ENCODE data around the gene SYPL2. TPM values are rescaled to one million over a fixed set of nuclear protein-coding genes. Genes with fewer than 3 reads are reported as not detected.

The SYPL2 gene
- total RNA-seq, 2 experiments from 2014 or later: not detected

DNA sequence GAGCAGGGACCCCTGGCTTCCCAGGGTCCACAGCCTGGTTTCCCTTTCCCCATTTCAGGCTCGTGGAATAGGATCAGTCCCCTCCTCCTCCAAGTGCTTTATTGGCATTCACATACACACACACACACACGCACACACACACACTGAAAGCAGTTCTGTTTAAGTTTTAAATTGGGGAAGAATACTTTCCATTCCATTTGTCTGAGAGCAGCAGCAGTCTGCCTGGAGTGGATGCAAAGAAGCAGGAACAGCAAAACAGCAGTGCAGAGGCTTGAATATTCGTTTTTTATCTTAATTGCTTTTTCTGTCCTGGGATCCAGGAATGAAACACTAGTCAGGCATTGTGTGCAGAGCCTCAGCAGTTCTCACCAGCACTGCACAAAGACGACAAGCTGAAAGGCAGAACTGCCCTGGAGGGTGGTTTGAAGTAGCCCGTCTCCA lies 34.6 kb downstream of the SYPL2 start:
- no peak for DNase-seq (ENCODE audit: low spot score)
- H3K36me3 ChIP-seq (ENCODE audit: insufficient read depth, low read length): peaks cover 36% of the 10 kb centered on the region; the same call in 1 of the 2 replicates
- POLR2A ChIA-PET: interaction anchor here (0.6 kb wide), 1 partner anchor 521 kb away, joined by 3 read pairs; no protein-coding TSS in a partner anchor
- intact Hi-C loops (cut with micrococcal nuclease; ENCODE audit: unreplicated experiment): no loop called here
- CTCF ChIA-PET (ENCODE audit: unreplicated experiment): no interaction called here
- no peak overlapping the region for H3K27ac ChIP-seq (ENCODE audit: low read depth, low read length, poor library complexity, severe bottlenecking)
- H3K4me1 ChIP-seq (ENCODE audit: insufficient read depth, low read length, poor library complexity, severe bottlenecking): no peaks in the 10 kb centered on the region
- no peaks in the 10 kb centered on the region for H3K79me2 ChIP-seq (ENCODE audit: insufficient read depth, low read depth, low read length)
- H3K4me3 ChIP-seq (ENCODE audit: low read depth, low read length, poor library complexity, severe bottlenecking): no peak overlapping the region
- no peaks in the 10 kb centered on the region for H3K9me2 ChIP-seq (ENCODE audit: insufficient read depth, low read length)
- H3K9me3 ChIP-seq (ENCODE audit: low read length): no peaks in the 10 kb centered on the region
- no peaks in the 10 kb centered on the region for H4K20me1 ChIP-seq (ENCODE audit: insufficient read depth, low read length)
- BruUV-seq (replicated peaks): no TSS peak
- no peak for TF ChIP-seq EZH2phosphoT487 (IDR thresholded peaks at IDR 0.05; ENCODE audit: borderline replicate concordance, low read depth, low read length)
- TF ChIP-seq, protein P1, sequence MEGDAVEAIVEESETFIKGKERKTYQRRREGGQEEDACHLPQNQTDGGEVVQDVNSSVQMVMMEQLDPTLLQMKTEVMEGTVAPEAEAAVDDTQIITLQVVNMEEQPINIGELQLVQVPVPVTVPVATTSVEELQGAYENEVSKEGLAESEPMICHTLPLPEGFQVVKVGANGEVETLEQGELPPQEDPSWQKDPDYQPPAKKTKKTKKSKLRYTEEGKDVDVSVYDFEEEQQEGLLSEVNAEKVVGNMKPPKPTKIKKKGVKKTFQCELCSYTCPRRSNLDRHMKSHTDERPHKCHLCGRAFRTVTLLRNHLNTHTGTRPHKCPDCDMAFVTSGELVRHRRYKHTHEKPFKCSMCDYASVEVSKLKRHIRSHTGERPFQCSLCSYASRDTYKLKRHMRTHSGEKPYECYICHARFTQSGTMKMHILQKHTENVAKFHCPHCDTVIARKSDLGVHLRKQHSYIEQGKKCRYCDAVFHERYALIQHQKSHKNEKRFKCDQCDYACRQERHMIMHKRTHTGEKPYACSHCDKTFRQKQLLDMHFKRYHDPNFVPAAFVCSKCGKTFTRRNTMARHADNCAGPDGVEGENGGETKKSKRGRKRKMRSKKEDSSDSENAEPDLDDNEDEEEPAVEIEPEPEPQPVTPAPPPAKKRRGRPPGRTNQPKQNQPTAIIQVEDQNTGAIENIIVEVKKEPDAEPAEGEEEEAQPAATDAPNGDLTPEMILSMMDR (conservative IDR thresholded peaks at IDR 0.05; ENCODE audit: low read length): no peak
- no peak overlapping the region for H3K4me2 ChIP-seq (ENCODE audit: low read length)
- no peak overlapping the region for H2AFZ ChIP-seq (ENCODE audit: low read length)

DNA sequence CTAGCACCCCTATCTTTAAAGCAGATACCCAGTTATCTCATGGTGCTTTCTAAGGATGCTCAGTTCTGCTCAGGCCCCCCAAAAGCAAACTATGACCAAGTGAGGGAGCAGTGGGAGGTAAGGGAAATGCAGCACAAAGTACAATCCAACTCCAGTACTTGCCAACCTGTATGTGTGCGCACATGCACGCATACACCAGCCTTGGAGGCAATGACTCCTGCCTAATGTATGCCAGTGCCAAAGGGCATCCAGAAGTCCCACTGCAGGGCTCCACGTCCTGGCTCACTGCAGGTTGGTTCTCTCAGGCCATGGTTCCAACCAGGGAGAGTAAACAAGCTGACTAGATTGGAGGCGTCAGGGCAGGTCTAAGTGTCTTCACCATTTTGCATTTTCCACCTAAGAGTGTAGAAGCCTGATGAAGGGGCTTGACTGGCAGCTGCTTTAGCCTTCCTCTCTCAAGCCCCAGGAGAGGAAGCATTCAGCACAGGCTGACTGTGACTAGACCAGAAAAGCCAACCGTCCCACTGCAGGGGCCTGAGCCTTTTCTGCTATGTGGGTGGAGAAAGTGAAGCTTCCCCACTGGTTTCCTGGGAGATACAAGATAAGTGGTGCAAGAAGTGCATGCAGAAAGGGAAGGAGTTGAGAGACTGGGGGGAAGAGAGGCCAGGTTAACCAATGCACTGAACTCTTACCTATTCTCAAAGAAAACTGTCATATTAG lies 35.5 kb downstream of the SYPL2 start:
- no TSS peak for BruUV-seq (replicated peaks)
- no peak overlapping the region for H3K27ac ChIP-seq (ENCODE audit: low read depth, low read length, poor library complexity, severe bottlenecking)
- no peaks in the 10 kb centered on the region for H3K9me3 ChIP-seq (ENCODE audit: low read length)
- no peak overlapping the region for H2AFZ ChIP-seq (ENCODE audit: low read length)
- no peak overlapping the region for H3K4me3 ChIP-seq (ENCODE audit: low read depth, low read length, poor library complexity, severe bottlenecking)
- TF ChIP-seq, protein P1 (conservative IDR thresholded peaks at IDR 0.05; ENCODE audit: low read length): no peak
- no peak for TF ChIP-seq EZH2phosphoT487 (IDR thresholded peaks at IDR 0.05; ENCODE audit: borderline replicate concordance, low read depth, low read length)
- no peak for DNase-seq (ENCODE audit: low spot score)
- intact Hi-C loops (cut with micrococcal nuclease; ENCODE audit: unreplicated experiment): no loop called here
- H3K36me3 ChIP-seq (ENCODE audit: insufficient read depth, low read length): peaks cover 28% of the 10 kb centered on the region; the same call in 1 of the 2 replicates
- H3K4me2 ChIP-seq (ENCODE audit: low read length): no peak overlapping the region
- H4K20me1 ChIP-seq (ENCODE audit: insufficient read depth, low read length): no peaks in the 10 kb centered on the region
- CTCF ChIA-PET (ENCODE audit: unreplicated experiment): no interaction called here
- no peaks in the 10 kb centered on the region for H3K4me1 ChIP-seq (ENCODE audit: insufficient read depth, low read length, poor library complexity, severe bottlenecking)
- H3K9me2 ChIP-seq (ENCODE audit: insufficient read depth, low read length): no peaks in the 10 kb centered on the region
- POLR2A ChIA-PET: no interaction called here
- no peaks in the 10 kb centered on the region for H3K79me2 ChIP-seq (ENCODE audit: insufficient read depth, low read depth, low read length)

DNA sequence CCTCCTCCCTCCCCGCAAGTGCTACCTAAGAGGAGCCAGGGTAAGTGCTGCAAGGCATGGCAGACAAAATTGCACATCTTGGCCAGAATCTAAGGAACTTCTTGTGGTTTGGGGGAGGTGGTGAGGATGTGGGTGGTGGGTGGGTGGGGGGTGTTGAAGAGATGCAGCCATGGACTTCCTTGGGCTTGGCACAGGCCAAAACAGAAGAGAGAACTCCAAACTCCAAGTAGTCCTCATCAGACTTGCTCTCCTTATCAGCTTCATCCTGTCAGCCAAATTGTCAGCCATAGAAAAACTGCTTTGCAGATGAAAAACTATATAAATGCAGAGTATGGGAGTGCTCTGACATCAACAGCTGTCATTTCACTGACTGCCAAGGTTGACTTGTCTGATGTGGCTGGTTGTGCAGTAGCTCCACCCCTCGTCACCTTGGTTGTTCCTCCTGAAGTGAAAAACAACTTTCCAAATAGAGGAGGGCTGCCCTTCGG lies 36.1 kb downstream of the SYPL2 start:
- intact Hi-C loops (cut with micrococcal nuclease; ENCODE audit: unreplicated experiment): no loop called here

More for the DNA sequence above, 36.1 kb downstream of the SYPL2 start:
- BruUV-seq (replicated peaks): no TSS peak
- Histone ChIP-seq H4K20me1 (ENCODE audit: insufficient read depth, low read length) (no peaks in the 10 kb centered on the region), H3K36me3 (ENCODE audit: insufficient read depth, low read length) (peaks cover 27% of the 10 kb centered on the region; the same call in 1 of the 2 replicates), H3K27ac (ENCODE audit: low read depth, low read length, poor library complexity, severe bottlenecking) (no peak overlapping the region), H3K79me2 (ENCODE audit: insufficient read depth, low read depth, low read length) (no peaks in the 10 kb centered on the region), H3K9me2 (ENCODE audit: insufficient read depth, low read length) (no peaks in the 10 kb centered on the region), H2AFZ (ENCODE audit: low read length) (no peak overlapping the region), H3K4me2 (ENCODE audit: low read length) (no peak overlapping the region), H3K4me1 (ENCODE audit: insufficient read depth, low read length, poor library complexity, severe bottlenecking) (no peaks in the 10 kb centered on the region), H3K4me3 (ENCODE audit: low read depth, low read length, poor library complexity, severe bottlenecking) (no peak overlapping the region), H3K9me3 (ENCODE audit: low read length) (no peaks in the 10 kb centered on the region)
- DNase-seq (ENCODE audit: low spot score): no peak
- TF ChIP-seq, protein P1 (conservative IDR thresholded peaks at IDR 0.05; ENCODE audit: low read length): no peak
- TF ChIP-seq EZH2phosphoT487 (IDR thresholded peaks at IDR 0.05; ENCODE audit: borderline replicate concordance, low read depth, low read length): no peak
- ChIA-PET POLR2A (no interaction called here), CTCF (ENCODE audit: unreplicated experiment) (no interaction called here)
